WTC11 (cell line): ENCODE data around the gene TMEM143. TPM values are rescaled to one million over a fixed set of nuclear protein-coding genes. Genes with fewer than 3 reads are reported as not detected.

Experiments
- ATAC-seq: fragments of 200-7000 bp; cut with Tn5 transposase; 2 replicates; pipeline ENCODE4 v1.10.0; 2021; ENCODE audit warnings: mild to moderate bottlenecking, moderate library complexity
- CTCF ChIA-PET: fragments of 300-600 bp; sonication (Branson Sonifier 250); formaldehyde crosslinking; loops from one replicate; lab custom pipeline; 2021; ENCODE audit warnings: antibody characterized with exemption; lab: Charles Lee
- POLR2A ChIA-PET: fragments of 350-600 bp; sonication (Branson Sonifier 250); formaldehyde crosslinking; loops from one replicate; lab custom pipeline; 2021; ENCODE audit warnings: antibody characterized with exemption; lab: Charles Lee
- DNase-seq: peaks from one replicate; pipeline ENCODE4 v3.0.0; 2021; ENCODE audit warnings: low spot score
- H3K27ac Mint-ChIP-seq: 2 replicates; pipeline ENCODE4 v1.8.0; 2021; ENCODE audit warnings: mixed read lengths
- H3K27me3 Mint-ChIP-seq: 2 replicates; pipeline ENCODE4 v1.8.0; 2021; ENCODE audit warnings: low read depth, mild to moderate bottlenecking, moderate library complexity, mixed read lengths
- H3K36me3 Mint-ChIP-seq: 2 replicates; pipeline ENCODE4 v1.8.0; 2021; ENCODE audit warnings: mixed read lengths
- H3K4me1 Mint-ChIP-seq: 2 replicates; pipeline ENCODE4 v1.8.0; 2022; ENCODE audit warnings: mixed read lengths
- H3K4me3 Mint-ChIP-seq: 2 replicates; pipeline ENCODE4 v1.8.0; 2021; ENCODE audit warnings: mild to moderate bottlenecking, moderate library complexity, mixed read lengths
- H3K9me3 Mint-ChIP-seq: 2 replicates; pipeline ENCODE4 v1.8.0; 2021; ENCODE audit warnings: mixed read lengths
- ATF1 ChIP-seq: sonication (generic); formaldehyde crosslinking; IDR thresholded peaks from 2 replicates; pipeline ENCODE4 v1.8.1; 2023; ENCODE audit warnings: mild to moderate bottlenecking, moderate library complexity, missing genetic modification reagents
- ETV6 ChIP-seq: sonication (generic); formaldehyde crosslinking; IDR thresholded peaks from 2 replicates; pipeline ENCODE4 v1.8.1; 2022; ENCODE audit warnings: mild to moderate bottlenecking, missing genetic modification reagents
- GABPB1 ChIP-seq: sonication (generic); formaldehyde crosslinking; IDR thresholded peaks from 2 replicates; pipeline ENCODE4 v1.8.1; 2023; ENCODE audit warnings: mild to moderate bottlenecking, missing genetic modification reagents
- GTF2I ChIP-seq: fragments of 250-450 bp; sonication (Bioruptor Pico); conservative IDR thresholded peaks from 2 replicates; pipeline ENCODE4 v1.4.0; 2021; ENCODE audit warnings: mild to moderate bottlenecking
- NFE2L1 ChIP-seq: sonication (generic); formaldehyde crosslinking; IDR thresholded peaks from 2 replicates; pipeline ENCODE4 v1.8.1; 2023; ENCODE audit warnings: missing genetic modification reagents
- NR3C1 ChIP-seq: sonication (generic); formaldehyde crosslinking; conservative IDR thresholded peaks from 2 replicates; pipeline ENCODE4 v1.8.1; 2023; ENCODE audit warnings: low read depth, mild to moderate bottlenecking, missing genetic modification reagents
- PRRX2 ChIP-seq: fragments of 250-450 bp; sonication (Bioruptor Pico); IDR thresholded peaks from 2 replicates; pipeline ENCODE4 v1.8.0; 2021; ENCODE audit warnings: mild to moderate bottlenecking
- ZNF121 ChIP-seq: sonication (generic); formaldehyde crosslinking; IDR thresholded peaks from 2 replicates; pipeline ENCODE4 v1.8.0; 2023; ENCODE audit warnings: missing genetic modification reagents
- total RNA-seq: library from RNA; stranded (reverse); gene quantifications from 3 replicates; pipeline ENCODE4 v1.2.3, GENCODE V29; 2021
- TF ChIP-seq, protein P1 (sequence below): fragments of 250-450 bp; sonication (Bioruptor Pico); conservative IDR thresholded peaks from 2 replicates; pipeline ENCODE4 v1.9.0; 2021; ENCODE audit warnings: mild to moderate bottlenecking
- TF ChIP-seq, protein P2 (sequence below): sonication (generic); formaldehyde crosslinking; IDR thresholded peaks from 2 replicates; pipeline ENCODE4 v1.8.0; 2022; ENCODE audit warnings: mild to moderate bottlenecking, missing genetic modification reagents
- TF ChIP-seq, protein P3 (sequence below): sonication (generic); formaldehyde crosslinking; IDR thresholded peaks from 2 replicates; pipeline ENCODE4 v1.8.0; 2023; ENCODE audit warnings: missing genetic modification reagents, mild to moderate bottlenecking, borderline replicate concordance
- TF ChIP-seq, protein P4 (sequence below): sonication (generic); formaldehyde crosslinking; IDR thresholded peaks from 2 replicates; pipeline ENCODE4 v1.8.1; 2022; ENCODE audit warnings: missing genetic modification reagents, borderline replicate concordance
- TF ChIP-seq, protein P5 (sequence below): sonication (generic); formaldehyde crosslinking; IDR thresholded peaks from 2 replicates; pipeline ENCODE4 v1.8.1; 2023; ENCODE audit warnings: mild to moderate bottlenecking, missing genetic modification reagents, moderate library complexity
- TF ChIP-seq, protein P6 (sequence below): sonication (generic); formaldehyde crosslinking; IDR thresholded peaks from 2 replicates; pipeline ENCODE4 v1.8.1; 2022; ENCODE audit warnings: mild to moderate bottlenecking, moderate library complexity, missing genetic modification reagents
- TF ChIP-seq, protein P7 (sequence below): fragments of 250-450 bp; sonication (Bioruptor Pico); IDR thresholded peaks from 2 replicates; pipeline ENCODE4 v1.9.0; 2021; ENCODE audit warnings: mild to moderate bottlenecking
- TF ChIP-seq, protein P8 (sequence below): sonication (generic); formaldehyde crosslinking; IDR thresholded peaks from 2 replicates; pipeline ENCODE4 v1.8.1; 2023; ENCODE audit warnings: mild to moderate bottlenecking, moderate library complexity, missing genetic modification reagents
- TF ChIP-seq, protein P9 (sequence below): sonication (generic); formaldehyde crosslinking; IDR thresholded peaks from 2 replicates; pipeline ENCODE4 v1.8.1; 2022; ENCODE audit warnings: low read depth, missing genetic modification reagents, borderline replicate concordance

The TMEM143 gene
- total RNA-seq, 1 experiment from 2014 or later = 20.2 TPM

DNA sequence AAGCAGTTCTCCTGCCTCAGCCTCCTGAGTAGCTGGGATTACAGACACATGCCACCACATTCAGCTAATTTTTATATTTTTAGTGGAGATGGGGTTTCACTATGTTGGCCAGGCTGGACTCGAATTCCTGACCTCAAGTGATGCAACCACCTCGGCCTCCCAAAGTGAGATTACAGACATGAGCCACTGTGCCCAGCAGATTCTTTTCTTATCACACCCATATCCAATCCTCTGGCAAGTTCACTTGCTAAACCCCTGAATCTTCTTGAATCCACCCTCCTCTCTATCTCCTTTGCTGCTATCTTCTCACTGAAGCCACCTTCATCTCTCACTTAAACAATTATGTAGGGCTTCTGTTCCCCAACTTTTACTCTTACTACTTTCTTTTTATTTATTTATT lies 17.5 kb downstream of the TMEM143 start:
- Mint-ChIP-seq H3K27ac (no peak overlapping the region), H3K36me3 (no peaks in the 10 kb centered on the region), H3K9me3 (no peaks in the 10 kb centered on the region), H3K4me3 (no peak overlapping the region), H3K27me3 (no peaks in the 10 kb centered on the region; the same call in 1 of the 2 replicates), H3K4me1 (peaks cover 4% of the 10 kb centered on the region; the same call in 1 of the 2 replicates)
- ChIA-PET POLR2A (no interaction called here), CTCF (interaction anchor here (2.0 to 3.5 kb wide), 3 partner anchors 13 to 32 kb away, joined by 5 to 20 read pairs (median 11); no protein-coding TSS in a partner anchor)
- ATAC-seq = no peak
- TF ChIP-seq, protein P1, sequence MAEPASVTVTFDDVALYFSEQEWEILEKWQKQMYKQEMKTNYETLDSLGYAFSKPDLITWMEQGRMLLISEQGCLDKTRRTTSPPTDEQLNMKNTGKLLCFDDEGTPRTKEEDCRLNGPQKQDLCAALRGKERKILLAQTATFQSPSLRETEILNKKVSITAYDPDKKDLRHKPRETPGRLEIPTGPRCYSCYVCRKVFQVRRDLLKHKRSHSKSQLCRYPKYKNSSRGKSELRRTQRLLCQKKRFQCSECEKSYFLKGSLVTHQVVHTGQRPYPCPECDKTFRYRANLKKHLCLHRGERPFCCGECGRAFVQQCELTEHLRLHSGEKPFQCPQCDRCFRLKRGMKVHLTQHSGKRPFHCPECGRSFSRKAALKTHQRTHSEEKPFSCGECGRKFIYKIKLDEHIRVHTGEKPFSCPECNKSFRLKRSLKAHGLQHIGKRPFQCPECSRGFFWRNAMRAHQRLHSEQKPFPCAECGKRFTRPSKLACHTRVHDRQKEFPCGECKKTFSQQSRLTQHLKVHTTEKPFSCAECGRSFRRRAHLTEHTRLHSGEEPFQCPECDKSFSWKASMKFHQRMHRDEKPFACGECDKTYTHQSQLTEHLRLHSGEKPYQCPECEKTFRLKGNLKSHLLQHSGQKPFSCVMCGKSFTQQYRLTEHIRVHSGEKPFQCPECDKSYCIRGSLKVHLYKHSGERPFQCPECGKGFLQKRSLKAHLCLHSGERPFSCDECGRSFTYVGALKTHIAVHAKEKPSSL (CRISPR knock-in tag) = no peak
- TF ChIP-seq GTF2I (CRISPR knock-in tag) (no peak), NR3C1 (CRISPR knock-in tag) (no peak), GABPB1 (CRISPR knock-in tag) (no peak), PRRX2 (CRISPR knock-in tag) (no peak), ZNF121 (CRISPR knock-in tag) (no peak), ATF1 (no peak)
- TF ChIP-seq, protein P2, sequence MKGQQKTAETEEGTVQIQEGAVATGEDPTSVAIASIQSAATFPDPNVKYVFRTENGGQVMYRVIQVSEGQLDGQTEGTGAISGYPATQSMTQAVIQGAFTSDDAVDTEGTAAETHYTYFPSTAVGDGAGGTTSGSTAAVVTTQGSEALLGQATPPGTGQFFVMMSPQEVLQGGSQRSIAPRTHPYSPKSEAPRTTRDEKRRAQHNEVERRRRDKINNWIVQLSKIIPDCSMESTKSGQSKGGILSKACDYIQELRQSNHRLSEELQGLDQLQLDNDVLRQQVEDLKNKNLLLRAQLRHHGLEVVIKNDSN = no peak
- TF ChIP-seq, protein P3, sequence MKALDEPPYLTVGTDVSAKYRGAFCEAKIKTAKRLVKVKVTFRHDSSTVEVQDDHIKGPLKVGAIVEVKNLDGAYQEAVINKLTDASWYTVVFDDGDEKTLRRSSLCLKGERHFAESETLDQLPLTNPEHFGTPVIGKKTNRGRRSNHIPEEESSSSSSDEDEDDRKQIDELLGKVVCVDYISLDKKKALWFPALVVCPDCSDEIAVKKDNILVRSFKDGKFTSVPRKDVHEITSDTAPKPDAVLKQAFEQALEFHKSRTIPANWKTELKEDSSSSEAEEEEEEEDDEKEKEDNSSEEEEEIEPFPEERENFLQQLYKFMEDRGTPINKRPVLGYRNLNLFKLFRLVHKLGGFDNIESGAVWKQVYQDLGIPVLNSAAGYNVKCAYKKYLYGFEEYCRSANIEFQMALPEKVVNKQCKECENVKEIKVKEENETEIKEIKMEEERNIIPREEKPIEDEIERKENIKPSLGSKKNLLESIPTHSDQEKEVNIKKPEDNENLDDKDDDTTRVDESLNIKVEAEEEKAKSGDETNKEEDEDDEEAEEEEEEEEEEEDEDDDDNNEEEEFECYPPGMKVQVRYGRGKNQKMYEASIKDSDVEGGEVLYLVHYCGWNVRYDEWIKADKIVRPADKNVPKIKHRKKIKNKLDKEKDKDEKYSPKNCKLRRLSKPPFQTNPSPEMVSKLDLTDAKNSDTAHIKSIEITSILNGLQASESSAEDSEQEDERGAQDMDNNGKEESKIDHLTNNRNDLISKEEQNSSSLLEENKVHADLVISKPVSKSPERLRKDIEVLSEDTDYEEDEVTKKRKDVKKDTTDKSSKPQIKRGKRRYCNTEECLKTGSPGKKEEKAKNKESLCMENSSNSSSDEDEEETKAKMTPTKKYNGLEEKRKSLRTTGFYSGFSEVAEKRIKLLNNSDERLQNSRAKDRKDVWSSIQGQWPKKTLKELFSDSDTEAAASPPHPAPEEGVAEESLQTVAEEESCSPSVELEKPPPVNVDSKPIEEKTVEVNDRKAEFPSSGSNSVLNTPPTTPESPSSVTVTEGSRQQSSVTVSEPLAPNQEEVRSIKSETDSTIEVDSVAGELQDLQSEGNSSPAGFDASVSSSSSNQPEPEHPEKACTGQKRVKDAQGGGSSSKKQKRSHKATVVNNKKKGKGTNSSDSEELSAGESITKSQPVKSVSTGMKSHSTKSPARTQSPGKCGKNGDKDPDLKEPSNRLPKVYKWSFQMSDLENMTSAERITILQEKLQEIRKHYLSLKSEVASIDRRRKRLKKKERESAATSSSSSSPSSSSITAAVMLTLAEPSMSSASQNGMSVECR (CRISPR knock-in tag) = no peak
- DNase-seq = no peak

DNA sequence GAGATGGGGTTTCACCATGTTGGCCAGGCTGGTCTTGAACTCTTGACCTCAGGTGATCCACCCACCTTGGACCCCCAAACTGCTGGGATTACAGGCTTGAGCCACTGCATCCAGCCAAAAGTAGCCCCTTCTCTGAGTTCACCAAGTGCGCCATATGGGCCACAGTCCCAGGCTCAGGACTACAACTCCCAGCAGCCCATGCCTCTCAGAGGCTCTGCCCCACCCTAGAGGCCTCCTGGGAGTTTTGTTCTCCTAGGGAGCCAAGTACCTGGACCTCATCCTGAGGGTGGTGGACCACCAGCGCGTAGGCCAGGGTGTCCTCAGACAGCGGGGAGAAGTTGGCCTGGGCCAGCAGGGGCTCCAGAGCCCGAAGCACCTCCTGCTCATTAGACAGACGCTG lies 18.8 kb downstream of the TMEM143 start:
- ChIA-PET CTCF (interaction anchor here (3.5 kb wide), 1 partner anchor 11 kb away, joined by 20 read pairs; no protein-coding TSS in a partner anchor), POLR2A (no interaction called here)
- Mint-ChIP-seq H3K27ac (no peak overlapping the region), H3K27me3 (no peaks in the 10 kb centered on the region), H3K4me1 (peaks cover 4% of the 10 kb centered on the region; the same call in 1 of the 2 replicates), H3K4me3 (no peak overlapping the region), H3K36me3 (no peaks in the 10 kb centered on the region), H3K9me3 (no peaks in the 10 kb centered on the region)
- ATAC-seq = peak; percentile 88
- peak; percentile 35 for DNase-seq
- TF ChIP-seq NFE2L1 (CRISPR knock-in tag) = no peak
- TF ChIP-seq, protein P4, sequence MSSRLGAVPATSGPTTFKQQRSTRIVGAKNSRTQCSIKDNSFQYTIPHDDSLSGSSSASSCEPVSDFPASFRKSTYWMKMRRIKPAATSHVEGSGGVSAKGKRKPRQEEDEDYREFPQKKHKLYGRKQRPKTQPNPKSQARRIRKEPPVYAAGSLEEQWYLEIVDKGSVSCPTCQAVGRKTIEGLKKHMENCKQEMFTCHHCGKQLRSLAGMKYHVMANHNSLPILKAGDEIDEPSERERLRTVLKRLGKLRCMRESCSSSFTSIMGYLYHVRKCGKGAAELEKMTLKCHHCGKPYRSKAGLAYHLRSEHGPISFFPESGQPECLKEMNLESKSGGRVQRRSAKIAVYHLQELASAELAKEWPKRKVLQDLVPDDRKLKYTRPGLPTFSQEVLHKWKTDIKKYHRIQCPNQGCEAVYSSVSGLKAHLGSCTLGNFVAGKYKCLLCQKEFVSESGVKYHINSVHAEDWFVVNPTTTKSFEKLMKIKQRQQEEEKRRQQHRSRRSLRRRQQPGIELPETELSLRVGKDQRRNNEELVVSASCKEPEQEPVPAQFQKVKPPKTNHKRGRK (CRISPR knock-in tag) = no peak
- TF ChIP-seq, protein P5, sequence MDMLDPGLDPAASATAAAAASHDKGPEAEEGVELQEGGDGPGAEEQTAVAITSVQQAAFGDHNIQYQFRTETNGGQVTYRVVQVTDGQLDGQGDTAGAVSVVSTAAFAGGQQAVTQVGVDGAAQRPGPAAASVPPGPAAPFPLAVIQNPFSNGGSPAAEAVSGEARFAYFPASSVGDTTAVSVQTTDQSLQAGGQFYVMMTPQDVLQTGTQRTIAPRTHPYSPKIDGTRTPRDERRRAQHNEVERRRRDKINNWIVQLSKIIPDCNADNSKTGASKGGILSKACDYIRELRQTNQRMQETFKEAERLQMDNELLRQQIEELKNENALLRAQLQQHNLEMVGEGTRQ (CRISPR knock-in tag) = no peak
- no peak for TF ChIP-seq ETV6
- TF ChIP-seq, protein P6, sequence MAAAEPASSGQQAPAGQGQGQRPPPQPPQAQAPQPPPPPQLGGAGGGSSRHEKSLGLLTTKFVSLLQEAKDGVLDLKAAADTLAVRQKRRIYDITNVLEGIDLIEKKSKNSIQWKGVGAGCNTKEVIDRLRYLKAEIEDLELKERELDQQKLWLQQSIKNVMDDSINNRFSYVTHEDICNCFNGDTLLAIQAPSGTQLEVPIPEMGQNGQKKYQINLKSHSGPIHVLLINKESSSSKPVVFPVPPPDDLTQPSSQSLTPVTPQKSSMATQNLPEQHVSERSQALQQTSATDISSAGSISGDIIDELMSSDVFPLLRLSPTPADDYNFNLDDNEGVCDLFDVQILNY = no peak
- TF ChIP-seq, protein P7, sequence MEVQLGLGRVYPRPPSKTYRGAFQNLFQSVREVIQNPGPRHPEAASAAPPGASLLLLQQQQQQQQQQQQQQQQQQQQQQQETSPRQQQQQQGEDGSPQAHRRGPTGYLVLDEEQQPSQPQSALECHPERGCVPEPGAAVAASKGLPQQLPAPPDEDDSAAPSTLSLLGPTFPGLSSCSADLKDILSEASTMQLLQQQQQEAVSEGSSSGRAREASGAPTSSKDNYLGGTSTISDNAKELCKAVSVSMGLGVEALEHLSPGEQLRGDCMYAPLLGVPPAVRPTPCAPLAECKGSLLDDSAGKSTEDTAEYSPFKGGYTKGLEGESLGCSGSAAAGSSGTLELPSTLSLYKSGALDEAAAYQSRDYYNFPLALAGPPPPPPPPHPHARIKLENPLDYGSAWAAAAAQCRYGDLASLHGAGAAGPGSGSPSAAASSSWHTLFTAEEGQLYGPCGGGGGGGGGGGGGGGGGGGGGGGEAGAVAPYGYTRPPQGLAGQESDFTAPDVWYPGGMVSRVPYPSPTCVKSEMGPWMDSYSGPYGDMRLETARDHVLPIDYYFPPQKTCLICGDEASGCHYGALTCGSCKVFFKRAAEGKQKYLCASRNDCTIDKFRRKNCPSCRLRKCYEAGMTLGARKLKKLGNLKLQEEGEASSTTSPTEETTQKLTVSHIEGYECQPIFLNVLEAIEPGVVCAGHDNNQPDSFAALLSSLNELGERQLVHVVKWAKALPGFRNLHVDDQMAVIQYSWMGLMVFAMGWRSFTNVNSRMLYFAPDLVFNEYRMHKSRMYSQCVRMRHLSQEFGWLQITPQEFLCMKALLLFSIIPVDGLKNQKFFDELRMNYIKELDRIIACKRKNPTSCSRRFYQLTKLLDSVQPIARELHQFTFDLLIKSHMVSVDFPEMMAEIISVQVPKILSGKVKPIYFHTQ (CRISPR knock-in tag) = no peak
- TF ChIP-seq, protein P8, sequence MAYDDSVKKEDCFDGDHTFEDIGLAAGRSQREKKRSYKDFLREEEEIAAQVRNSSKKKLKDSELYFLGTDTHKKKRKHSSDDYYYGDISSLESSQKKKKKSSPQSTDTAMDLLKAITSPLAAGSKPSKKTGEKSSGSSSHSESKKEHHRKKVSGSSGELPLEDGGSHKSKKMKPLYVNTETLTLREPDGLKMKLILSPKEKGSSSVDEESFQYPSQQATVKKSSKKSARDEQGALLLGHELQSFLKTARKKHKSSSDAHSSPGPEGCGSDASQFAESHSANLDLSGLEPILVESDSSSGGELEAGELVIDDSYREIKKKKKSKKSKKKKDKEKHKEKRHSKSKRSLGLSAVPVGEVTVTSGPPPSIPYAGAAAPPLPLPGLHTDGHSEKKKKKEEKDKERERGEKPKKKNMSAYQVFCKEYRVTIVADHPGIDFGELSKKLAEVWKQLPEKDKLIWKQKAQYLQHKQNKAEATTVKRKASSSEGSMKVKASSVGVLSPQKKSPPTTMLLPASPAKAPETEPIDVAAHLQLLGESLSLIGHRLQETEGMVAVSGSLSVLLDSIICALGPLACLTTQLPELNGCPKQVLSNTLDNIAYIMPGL = no peak
- TF ChIP-seq, protein P9, sequence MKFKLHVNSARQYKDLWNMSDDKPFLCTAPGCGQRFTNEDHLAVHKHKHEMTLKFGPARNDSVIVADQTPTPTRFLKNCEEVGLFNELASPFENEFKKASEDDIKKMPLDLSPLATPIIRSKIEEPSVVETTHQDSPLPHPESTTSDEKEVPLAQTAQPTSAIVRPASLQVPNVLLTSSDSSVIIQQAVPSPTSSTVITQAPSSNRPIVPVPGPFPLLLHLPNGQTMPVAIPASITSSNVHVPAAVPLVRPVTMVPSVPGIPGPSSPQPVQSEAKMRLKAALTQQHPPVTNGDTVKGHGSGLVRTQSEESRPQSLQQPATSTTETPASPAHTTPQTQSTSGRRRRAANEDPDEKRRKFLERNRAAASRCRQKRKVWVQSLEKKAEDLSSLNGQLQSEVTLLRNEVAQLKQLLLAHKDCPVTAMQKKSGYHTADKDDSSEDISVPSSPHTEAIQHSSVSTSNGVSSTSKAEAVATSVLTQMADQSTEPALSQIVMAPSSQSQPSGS (CRISPR knock-in tag) = no peak
